ENCODE data around the gene MAPRE2.

MAPRE2 gene

GRCh38 chr18:35038881-35039491 is 2.2 kb upstream of the MAPRE2 start:
- DNase-seq: peak; percentile 74

- no peak for DNase-seq
Measured at GRCh38 chr18:35040638-35040987, 600 bp upstream of the MAPRE2 start.

GRCh38 chr18:35041815-35042387 is 688 bp downstream of the MAPRE2 start:
- DNase-seq: peak; percentile 69

GRCh38 chr18:35042389-35043071 is 1.3 kb downstream of the MAPRE2 start:
- DNase-seq: peak; percentile 69

GRCh38 chr18:35043207-35043606 is 2.0 kb downstream of the MAPRE2 start:
- DNase-seq: no peak

- peak; percentile 44 for DNase-seq
Measured at GRCh38 chr18:35045121-35045520, 3.9 kb downstream of the MAPRE2 start.

- peak; percentile 54 for DNase-seq
Measured at GRCh38 chr18:35045806-35046205, 4.6 kb downstream of the MAPRE2 start.

GRCh38 chr18:35047697-35048292 is 6.6 kb downstream of the MAPRE2 start:
- peak; percentile 16 for DNase-seq

GRCh38 chr18:35049111-35050027 is 8.2 kb downstream of the MAPRE2 start:
- peak; percentile 74 for DNase-seq

GRCh38 chr18:35050028-35050546 is 8.9 kb downstream of the MAPRE2 start:
- DNase-seq: peak; percentile 68

- DNase-seq: peak; percentile 58
Measured at GRCh38 chr18:35050705-35051195, 9.5 kb downstream of the MAPRE2 start.

- no peak for DNase-seq
Measured at GRCh38 chr18:35051641-35052377, 10.6 kb downstream of the MAPRE2 start.

- no peak for DNase-seq
Measured at GRCh38 chr18:35054401-35054800, 13.2 kb downstream of the MAPRE2 start.

- DNase-seq: no peak
Measured at GRCh38 chr18:35055105-35055504, 13.9 kb downstream of the MAPRE2 start.

- DNase-seq: peak; percentile 7
Measured at GRCh38 chr18:35055726-35056125, 14.5 kb downstream of the MAPRE2 start.

- DNase-seq: no peak
Measured at GRCh38 chr18:35059280-35059927, 18.2 kb downstream of the MAPRE2 start.

GRCh38 chr18:35060122-35060815 is 19.1 kb downstream of the MAPRE2 start:
- no peak for DNase-seq

GRCh38 chr18:35061336-35061735 is 20.1 kb downstream of the MAPRE2 start:
- no peak for DNase-seq

GRCh38 chr18:35061804-35062203 is 20.6 kb downstream of the MAPRE2 start:
- no peak for DNase-seq

- DNase-seq: no peak
Measured at GRCh38 chr18:35062408-35062807, 21.2 kb downstream of the MAPRE2 start.
